Calu3 (cell line): ENCODE results near the gene LHX6. TPM values are rescaled to one million over a fixed set of nuclear protein-coding genes. Genes with fewer than 3 reads are reported as not detected.

Experiments
- BruUV-seq: library from RNA; stranded (reverse); fragments of 400-500 nt; replicated peaks from 2 replicates; lab custom pipeline; 2021; lab: Mats Ljungman, UMichigan
- CTCF ChIA-PET: fragments of 300-600 bp; sonication (Branson Sonifier 250); formaldehyde crosslinking; loops from one replicate; lab custom pipeline; 2022; ENCODE audit warnings: antibody characterized with exemption; lab: Charles Lee
- DNase-seq: peaks from one replicate; pipeline ENCODE4 v3.0.0; 2022
- H3K27ac Mint-ChIP-seq: one replicate; pipeline ENCODE4 v1.8.0; 2022; ENCODE audit warnings: mixed read lengths; ENCODE audit not compliant: unreplicated experiment
- H3K27me3 Mint-ChIP-seq: one replicate; pipeline ENCODE4 v1.8.0; 2022; ENCODE audit warnings: mixed read lengths; ENCODE audit not compliant: unreplicated experiment
- H3K36me3 Mint-ChIP-seq: one replicate; pipeline ENCODE4 v1.8.0; 2022; ENCODE audit warnings: mild to moderate bottlenecking, moderate library complexity, mixed read lengths; ENCODE audit not compliant: insufficient read depth, unreplicated experiment
- H3K4me1 Mint-ChIP-seq: one replicate; pipeline ENCODE4 v1.8.0; 2022; ENCODE audit warnings: mild to moderate bottlenecking, low read depth, mixed read lengths; ENCODE audit not compliant: unreplicated experiment
- H3K4me3 Mint-ChIP-seq: one replicate; pipeline ENCODE4 v1.8.0; 2022; ENCODE audit warnings: mild to moderate bottlenecking, low read depth, moderate library complexity, mixed read lengths; ENCODE audit not compliant: unreplicated experiment
- H3K9me3 Mint-ChIP-seq: one replicate; pipeline ENCODE4 v1.8.0; 2022; ENCODE audit warnings: low read depth, mixed read lengths; ENCODE audit not compliant: unreplicated experiment
- intact Hi-C: fragments of 100-400 bp; cut with micrococcal nuclease; formaldehyde crosslinking; loops from one replicate; pipeline ENCODE4 v1.10.0; 2022; ENCODE audit not compliant: unreplicated experiment
- total RNA-seq: library from RNA; stranded (reverse); gene quantifications from 2 replicates; pipeline ENCODE4 v1.2.3, GENCODE V29; 2022
- TF ChIP-seq, protein P1 (sequence below): fragments of 200-600 bp; IDR thresholded peaks from one replicate; pipeline ENCODE4 v1.8.0; 2022; ENCODE audit warnings: antibody characterized with exemption; ENCODE audit not compliant: unreplicated experiment

Gene LHX6
- total RNA-seq, 1 experiment from 2014 or later = 0.97 TPM

DNA sequence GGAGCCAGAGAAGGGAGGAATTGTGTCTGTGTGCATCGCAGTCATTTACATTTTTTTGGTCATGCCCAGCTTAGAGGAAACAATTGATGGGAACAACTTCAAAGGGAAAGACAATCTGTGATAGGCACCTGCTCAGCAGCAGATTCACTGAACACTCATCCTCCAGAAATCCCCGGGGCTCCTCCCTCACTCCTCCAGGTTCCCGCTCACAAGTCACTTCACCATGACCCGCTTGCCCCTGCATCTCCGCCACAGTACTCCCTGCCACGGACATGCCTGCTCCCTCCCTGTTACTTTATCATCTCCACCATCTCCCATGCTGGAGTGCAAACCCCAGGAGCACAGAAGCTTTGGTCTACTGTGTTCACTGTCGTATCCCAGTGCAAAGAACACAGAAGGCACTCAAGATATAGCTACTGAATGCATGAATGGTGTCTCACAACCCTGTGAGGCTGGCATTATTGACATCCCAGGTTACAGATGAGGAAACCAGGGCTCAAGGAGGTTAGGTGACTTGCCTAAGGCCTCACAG is 16.2 kb downstream of the LHX6 start:
- no peak overlapping the region for H3K4me3 Mint-ChIP-seq
- H3K4me1 Mint-ChIP-seq = no peaks in the 10 kb centered on the region
- TF ChIP-seq, protein P1, sequence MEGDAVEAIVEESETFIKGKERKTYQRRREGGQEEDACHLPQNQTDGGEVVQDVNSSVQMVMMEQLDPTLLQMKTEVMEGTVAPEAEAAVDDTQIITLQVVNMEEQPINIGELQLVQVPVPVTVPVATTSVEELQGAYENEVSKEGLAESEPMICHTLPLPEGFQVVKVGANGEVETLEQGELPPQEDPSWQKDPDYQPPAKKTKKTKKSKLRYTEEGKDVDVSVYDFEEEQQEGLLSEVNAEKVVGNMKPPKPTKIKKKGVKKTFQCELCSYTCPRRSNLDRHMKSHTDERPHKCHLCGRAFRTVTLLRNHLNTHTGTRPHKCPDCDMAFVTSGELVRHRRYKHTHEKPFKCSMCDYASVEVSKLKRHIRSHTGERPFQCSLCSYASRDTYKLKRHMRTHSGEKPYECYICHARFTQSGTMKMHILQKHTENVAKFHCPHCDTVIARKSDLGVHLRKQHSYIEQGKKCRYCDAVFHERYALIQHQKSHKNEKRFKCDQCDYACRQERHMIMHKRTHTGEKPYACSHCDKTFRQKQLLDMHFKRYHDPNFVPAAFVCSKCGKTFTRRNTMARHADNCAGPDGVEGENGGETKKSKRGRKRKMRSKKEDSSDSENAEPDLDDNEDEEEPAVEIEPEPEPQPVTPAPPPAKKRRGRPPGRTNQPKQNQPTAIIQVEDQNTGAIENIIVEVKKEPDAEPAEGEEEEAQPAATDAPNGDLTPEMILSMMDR = no peak
- H3K36me3 Mint-ChIP-seq = peaks cover 6% of the 10 kb centered on the region
- CTCF ChIA-PET = no interaction called here
- DNase-seq = no peak
- BruUV-seq = no TSS peak
- H3K9me3 Mint-ChIP-seq = no peaks in the 10 kb centered on the region
- peaks cover 75% of the 10 kb centered on the region for H3K27me3 Mint-ChIP-seq
- intact Hi-C loops = no loop called here
- H3K27ac Mint-ChIP-seq = no peak overlapping the region

DNA sequence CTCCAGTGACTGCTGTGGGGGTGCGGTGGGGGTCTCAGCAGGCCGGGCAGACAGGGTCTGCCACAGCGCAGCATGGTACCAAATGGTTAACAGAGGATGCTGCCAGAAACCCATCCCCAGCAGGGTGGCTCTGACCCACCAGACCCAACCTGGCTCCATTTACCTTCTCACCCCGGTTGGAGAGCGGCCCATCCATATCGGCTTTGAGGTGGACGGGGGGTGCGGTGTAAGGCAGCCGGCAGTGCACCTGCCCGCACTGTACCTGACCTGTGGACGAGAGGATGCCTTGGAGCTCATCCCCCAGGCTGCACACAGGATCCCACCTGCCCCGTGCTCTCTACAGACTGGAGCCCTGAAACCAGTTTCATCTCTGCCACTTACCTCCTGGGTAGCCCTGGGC is 19.3 kb downstream of the LHX6 start:
- intact Hi-C loops = no loop called here
- CTCF ChIA-PET = no interaction called here

DNA sequence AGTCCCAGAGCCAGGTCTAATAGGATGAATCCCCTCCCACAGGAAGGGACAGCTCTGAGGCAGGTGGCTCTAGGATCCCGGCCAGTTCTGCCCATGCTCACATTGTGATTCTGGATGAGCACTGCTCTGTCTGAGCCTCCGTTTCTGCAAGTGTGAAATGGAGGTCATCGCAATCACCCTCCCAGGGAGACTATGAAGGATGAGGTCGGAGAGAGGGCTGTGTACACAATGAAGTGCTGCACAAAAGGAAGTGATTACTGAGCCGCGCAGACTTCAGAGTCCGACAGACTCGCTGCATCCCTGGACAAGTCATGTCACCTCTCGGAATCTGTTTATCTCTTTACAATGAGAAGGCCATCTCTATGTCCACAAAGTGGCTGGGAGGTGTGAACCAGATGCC is 21.7 kb downstream of the LHX6 start:
- Mint-ChIP-seq H3K36me3 (no peaks in the 10 kb centered on the region), H3K27ac (no peak overlapping the region), H3K27me3 (peaks cover 38% of the 10 kb centered on the region), H3K9me3 (no peaks in the 10 kb centered on the region), H3K4me3 (no peak overlapping the region), H3K4me1 (no peaks in the 10 kb centered on the region)
- DNase-seq = no peak
- intact Hi-C loops = no loop called here
- TF ChIP-seq, protein P1 = no peak
- CTCF ChIA-PET = no interaction called here
- BruUV-seq = no TSS peak

More for the DNA sequence above, 19.3 kb downstream of the LHX6 start:
- BruUV-seq = no TSS peak
- Mint-ChIP-seq H3K27ac (no peak overlapping the region), H3K4me1 (no peaks in the 10 kb centered on the region), H3K36me3 (peaks cover 6% of the 10 kb centered on the region), H3K9me3 (no peaks in the 10 kb centered on the region), H3K27me3 (peaks cover 58% of the 10 kb centered on the region), H3K4me3 (no peak overlapping the region)
- no peak for DNase-seq
- TF ChIP-seq, protein P1 = no peak

DNA sequence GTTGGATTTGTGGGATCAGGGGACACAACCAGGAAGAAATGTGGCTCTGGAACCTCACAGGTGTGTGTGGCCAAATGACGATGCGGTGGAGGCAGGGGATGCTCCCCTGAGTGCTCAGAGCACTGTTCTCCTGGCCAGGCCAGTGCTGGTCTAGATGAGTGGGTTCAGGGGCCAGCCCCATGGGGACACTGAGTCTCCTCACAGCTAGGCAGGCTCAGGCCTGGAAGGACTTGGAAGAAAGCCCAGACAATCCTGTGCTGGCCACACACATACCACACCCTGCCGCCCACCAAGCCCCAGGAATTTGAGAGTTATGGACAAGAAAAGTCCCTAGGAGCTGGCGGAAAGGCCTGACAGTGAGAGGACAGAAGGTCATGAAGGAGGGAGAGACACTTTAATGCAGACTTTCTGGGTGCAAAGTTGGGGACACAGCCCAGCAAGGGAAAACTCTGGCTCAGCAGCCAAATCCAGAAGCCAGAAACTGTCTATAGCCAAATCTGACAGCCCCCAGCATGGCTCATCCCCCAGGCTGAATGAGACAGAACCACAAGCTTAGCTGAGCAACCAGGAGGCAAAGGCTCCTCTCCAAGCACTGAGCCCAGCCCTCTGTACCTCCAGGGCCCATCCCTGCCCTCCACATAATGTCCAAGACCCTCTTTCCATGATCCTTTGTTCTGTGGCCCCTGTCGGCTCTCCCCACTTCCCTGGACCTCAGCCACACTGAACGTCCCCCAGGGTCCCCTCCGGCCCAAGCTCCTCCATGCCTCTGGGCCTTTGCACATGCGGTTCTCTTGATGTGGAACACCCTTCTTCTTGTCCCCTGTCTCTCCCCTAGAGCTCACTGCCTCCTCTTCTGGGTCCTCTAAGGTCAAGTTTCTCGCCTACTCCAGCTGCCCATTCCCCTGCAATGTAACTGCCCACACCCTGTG is 22.4 kb downstream of the LHX6 start:
- intact Hi-C loops = no loop called here
- H3K9me3 Mint-ChIP-seq = no peaks in the 10 kb centered on the region
- no peaks in the 10 kb centered on the region for H3K36me3 Mint-ChIP-seq
- H3K27ac Mint-ChIP-seq = no peak overlapping the region
- TF ChIP-seq, protein P1 = no peak
- CTCF ChIA-PET = no interaction called here
- BruUV-seq = no TSS peak
- no peaks in the 10 kb centered on the region for H3K4me1 Mint-ChIP-seq
- DNase-seq = no peak
- no peak overlapping the region for H3K4me3 Mint-ChIP-seq
- H3K27me3 Mint-ChIP-seq = peaks cover 36% of the 10 kb centered on the region
